RWPE1 (cell line): Measurements from ENCODE around the gene COL6A2.
A peak's percentile ranks its signal among the peaks of the same experiment; 100 is the strongest.

Experiments used
- CTCF ChIA-PET: fragments of 350-600 bp; sonication (Branson Sonifier 250); formaldehyde crosslinking; extraction: SDS; loops from one replicate; lab custom pipeline; 2021; lab: Yijun Ruan, JAX
- POLR2A ChIA-PET: fragments of 400-600 bp; formaldehyde crosslinking; extraction: SDS; loops from one replicate; lab custom pipeline; 2020; ENCODE audit warnings: antibody characterized with exemption; ENCODE audit not compliant: low non-redundant PET; lab: Yijun Ruan, JAX
- DNase-seq: peaks from one replicate; pipeline ENCODE4 v3.0.0; 2012; ENCODE audit warnings: low spot score
- H3K27ac ChIP-seq: fragments of 450-650 bp; 2 replicates; pipeline ENCODE4 v1.5.1; 2017
- TF ChIP-seq, protein P1 (sequence below): fragments of 450-650 bp; conservative IDR thresholded peaks from 2 replicates; pipeline ENCODE4 v1.5.1; 2017; ENCODE audit warnings: low read depth, mild to moderate bottlenecking

The COL6A2 gene

DNA sequence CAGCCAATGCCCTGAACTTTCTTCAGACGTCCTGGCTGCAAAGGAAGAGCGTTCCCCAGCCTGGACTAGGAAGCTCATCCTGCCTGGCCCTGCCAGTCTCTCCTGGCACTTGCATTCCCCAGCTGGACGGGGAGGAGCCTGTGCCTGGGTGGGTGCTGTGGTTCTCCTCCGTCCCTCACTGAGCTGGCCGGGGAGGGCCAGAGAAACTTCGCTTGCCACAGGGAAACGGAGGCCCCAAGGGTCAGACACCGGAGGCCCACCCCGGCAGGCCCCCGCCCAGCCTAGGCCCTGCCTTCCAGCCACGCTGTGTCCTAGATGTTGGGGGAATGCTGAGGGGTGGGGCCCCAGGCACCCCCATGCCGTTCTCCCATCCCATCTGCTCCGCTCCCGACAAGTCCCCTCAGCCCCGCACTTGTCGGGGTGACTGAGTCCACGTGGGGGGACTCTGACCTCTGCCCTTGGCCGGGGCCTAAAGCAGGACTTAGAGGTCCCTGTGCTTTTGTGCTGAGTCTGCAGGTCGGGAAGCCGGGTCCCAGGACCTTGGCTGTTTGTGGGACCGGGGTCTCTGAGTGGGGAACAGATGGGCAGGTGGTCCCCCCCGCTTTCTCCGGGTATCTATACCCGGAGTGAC lies 52.7 kb downstream of the COL6A2 start:
- TF ChIP-seq, protein P1, sequence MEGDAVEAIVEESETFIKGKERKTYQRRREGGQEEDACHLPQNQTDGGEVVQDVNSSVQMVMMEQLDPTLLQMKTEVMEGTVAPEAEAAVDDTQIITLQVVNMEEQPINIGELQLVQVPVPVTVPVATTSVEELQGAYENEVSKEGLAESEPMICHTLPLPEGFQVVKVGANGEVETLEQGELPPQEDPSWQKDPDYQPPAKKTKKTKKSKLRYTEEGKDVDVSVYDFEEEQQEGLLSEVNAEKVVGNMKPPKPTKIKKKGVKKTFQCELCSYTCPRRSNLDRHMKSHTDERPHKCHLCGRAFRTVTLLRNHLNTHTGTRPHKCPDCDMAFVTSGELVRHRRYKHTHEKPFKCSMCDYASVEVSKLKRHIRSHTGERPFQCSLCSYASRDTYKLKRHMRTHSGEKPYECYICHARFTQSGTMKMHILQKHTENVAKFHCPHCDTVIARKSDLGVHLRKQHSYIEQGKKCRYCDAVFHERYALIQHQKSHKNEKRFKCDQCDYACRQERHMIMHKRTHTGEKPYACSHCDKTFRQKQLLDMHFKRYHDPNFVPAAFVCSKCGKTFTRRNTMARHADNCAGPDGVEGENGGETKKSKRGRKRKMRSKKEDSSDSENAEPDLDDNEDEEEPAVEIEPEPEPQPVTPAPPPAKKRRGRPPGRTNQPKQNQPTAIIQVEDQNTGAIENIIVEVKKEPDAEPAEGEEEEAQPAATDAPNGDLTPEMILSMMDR, result no peak
- CTCF ChIA-PET, result no interaction called here
- DNase-seq, result no peak
- POLR2A ChIA-PET, result no interaction called here
- H3K27ac ChIP-seq, result no peak overlapping the region

DNA sequence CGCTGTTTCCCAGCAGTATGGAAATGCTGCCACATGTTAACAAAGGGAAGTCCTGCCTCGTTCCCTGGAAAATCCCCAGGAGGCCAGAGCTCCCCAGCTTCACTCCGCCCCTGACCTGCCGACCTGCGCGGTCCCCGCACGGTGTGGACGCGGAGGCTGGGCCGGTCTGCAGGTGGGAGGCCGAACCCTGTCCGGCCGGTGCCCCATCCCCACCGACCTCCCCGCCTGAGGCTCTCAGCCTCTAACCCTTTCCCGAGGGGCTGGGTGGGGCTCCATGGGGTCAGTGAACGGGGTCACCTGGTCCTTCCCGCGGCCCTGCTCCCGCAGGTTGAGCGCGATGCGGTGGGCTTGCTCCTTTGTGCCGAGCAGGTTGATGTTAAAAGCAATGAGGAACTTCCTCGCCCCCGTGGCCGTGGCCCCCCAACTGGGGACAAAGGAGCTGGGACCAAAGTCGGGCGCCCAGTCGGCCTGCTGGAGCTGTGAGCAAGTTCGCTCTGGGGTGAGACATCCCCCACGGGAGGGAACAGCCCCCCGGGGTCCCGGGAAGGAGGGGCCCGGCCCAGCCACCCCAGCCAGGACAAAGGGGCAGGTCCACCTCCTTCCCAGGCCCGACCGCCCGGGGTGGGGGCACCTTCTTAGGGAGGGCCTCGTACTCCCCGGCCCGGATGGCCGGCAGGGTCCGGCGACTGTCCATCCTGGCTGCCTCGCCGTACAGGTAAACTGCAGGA lies 53.5 kb downstream of the COL6A2 start:
- ChIA-PET POLR2A (no interaction called here), CTCF (no interaction called here)
- H3K27ac ChIP-seq, result no peak overlapping the region
- TF ChIP-seq, protein P1, result no peak
- no peak for DNase-seq

DNA sequence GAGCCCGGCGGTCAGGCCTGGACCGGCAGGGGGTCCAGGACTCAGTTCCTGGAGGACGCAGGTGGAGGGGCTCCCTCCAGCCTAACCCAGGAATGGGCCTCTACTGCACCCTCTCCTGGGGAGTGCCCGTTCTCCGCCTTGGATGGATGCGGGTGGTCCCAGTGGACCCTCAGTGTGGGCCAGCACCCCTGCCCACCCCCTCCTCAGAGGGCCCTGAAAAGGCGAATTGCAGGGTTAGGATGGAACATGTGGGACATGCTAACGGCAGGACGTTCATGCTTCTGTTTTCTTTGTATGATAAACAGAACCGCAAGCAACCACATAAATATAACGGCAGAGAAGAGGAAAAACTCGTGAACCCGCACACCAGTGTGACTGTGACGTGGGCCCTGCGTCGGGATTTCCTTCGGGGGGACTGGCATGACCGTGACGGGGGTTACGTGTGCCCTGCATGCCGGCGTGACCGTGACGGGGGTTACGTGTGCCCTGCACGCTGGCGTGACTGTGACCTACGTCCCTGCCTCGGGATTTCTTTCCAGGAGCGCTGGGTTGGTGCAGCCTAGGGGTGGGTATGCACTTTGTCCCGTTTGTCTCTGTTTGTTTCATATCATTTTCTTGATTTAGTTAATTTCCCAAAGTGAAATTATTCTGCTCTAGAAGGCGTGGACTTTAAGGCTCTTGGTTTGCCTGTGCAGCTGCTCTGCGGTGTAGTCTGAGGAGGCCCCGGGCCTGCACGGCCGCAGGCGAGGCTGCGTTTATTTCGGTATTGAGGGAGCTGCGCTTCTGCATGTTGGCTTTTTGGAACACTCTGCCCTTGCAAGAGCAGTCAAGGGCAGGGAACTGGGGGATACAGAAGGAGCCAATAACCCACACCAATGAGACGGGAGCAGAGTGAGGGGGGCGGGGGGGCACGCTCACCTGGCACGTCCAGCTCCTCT lies 54.3 kb downstream of the COL6A2 start:
- ChIA-PET CTCF (interaction anchor here (0.6 to 1.2 kb wide), 5 partner anchors 74 to 359 kb away, joined by 3 to 5 read pairs (median 3); no protein-coding TSS in a partner anchor), POLR2A (no interaction called here)
- H3K27ac ChIP-seq, result no peak overlapping the region
- no peak for DNase-seq
- TF ChIP-seq, protein P1, result no peak

DNA sequence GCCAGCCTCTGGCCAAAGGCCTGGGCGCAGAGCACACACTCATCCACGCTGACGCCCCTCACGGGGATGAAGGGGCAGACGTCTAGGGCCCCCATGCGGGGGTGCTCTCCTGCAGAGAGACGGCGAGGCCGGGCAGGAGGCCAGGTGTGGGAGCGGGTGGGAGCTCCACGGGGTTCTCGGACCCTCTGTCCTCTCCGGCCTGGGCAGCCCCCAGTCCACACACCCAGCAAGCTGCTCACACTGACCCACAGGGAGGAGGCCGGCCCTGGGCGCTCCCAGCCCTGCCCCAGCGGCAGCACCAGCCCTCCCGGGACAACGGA lies 55.0 kb downstream of the COL6A2 start:
- ChIA-PET POLR2A (no interaction called here), CTCF (interaction anchor here (0.6 to 1.2 kb wide), 6 partner anchors 73 to 359 kb away, joined by 3 to 5 read pairs (median 4); no protein-coding TSS in a partner anchor)

DNA sequence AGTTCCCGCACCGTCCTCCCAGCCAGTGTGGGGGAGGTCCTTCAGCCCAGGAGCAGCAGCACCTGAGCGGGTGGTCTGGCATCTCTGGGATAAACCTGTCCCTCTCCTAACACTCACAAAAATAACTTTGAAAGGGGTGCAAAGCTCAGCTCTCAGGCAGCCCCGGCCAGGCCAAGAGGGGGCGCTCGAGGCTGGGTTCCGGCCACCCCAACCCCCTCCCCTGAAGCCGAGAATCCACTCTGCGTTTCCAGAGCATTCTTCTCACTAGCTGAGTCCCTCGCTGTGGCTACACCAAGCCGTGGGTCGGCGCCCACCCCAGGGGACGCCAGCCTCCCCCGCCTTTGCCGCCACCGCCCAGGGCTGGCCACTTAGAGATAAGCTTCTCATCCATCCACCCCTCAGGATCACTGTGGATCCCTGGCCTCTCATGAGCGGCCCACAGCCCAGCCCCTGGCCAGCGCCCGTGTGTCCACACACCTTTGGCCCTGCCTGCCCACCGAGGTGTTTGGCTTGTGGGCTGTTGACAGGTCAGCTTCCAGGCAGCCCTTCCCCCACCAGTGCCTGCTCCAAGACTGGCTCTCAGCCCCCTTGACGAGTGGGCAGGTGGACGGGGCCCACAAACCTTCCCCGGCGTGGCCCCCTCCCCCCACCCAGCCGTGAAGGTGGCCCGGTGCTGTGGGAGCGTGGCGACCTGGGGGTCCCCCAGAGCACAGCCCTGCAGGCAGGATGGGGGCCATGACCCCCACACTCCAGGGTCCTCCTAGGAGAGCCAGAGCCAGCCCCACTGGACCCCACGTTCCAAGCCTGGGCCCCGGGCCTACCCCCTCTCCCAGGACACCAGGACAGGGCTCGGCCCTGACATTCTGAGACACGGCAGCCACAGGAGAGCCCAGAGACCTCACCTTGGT lies 55.6 kb downstream of the COL6A2 start:
- no peak for DNase-seq

More for the DNA sequence above, 55.0 kb downstream of the COL6A2 start:
- DNase-seq, result no peak
- TF ChIP-seq, protein P1, result no peak
- no peak overlapping the region for H3K27ac ChIP-seq

More for the DNA sequence above, 55.6 kb downstream of the COL6A2 start:
- CTCF ChIA-PET, result interaction anchor here (0.5 to 1.2 kb wide), 7 partner anchors 10 to 358 kb away, joined by 3 to 4 read pairs (median 3); no protein-coding TSS in a partner anchor
- POLR2A ChIA-PET, result no interaction called here
- H3K27ac ChIP-seq, result no peak overlapping the region
- TF ChIP-seq, protein P1, result peak; percentile 76
